MCF 10A (cell line): ENCODE results near the gene ARHGEF33. TPM values are rescaled to one million over a fixed set of nuclear protein-coding genes. Genes with fewer than 3 reads are reported as not detected.

Experiments
- BruUV-seq: library from RNA; stranded (reverse); fragments of 400-500 nt; replicated peaks from 2 replicates; lab custom pipeline; 2021; lab: Mats Ljungman, UMichigan
- CTCF ChIA-PET: fragments of 300-600 bp; sonication (Branson Sonifier 250); formaldehyde crosslinking; extraction: SDS; loops from one replicate; lab custom pipeline; 2021; ENCODE audit warnings: antibody characterized with exemption, inconsistent platforms; lab: Yijun Ruan, JAX
- POLR2A ChIA-PET: fragments of 300-600, 350-650 bp; sonication (Branson Sonifier 250); formaldehyde crosslinking; extraction: SDS; loops from one replicate; lab custom pipeline; 2020; ENCODE audit warnings: antibody characterized with exemption, inconsistent platforms; lab: Yijun Ruan, JAX
- DNase-seq: peaks from one replicate; pipeline ENCODE4 v3.0.0-alpha.2; 2018; ENCODE audit not compliant: unreplicated experiment
- H3K27ac Mint-ChIP-seq: one replicate; pipeline ENCODE4 v1.8.0; 2022; ENCODE audit warnings: mild to moderate bottlenecking, low read depth, mixed read lengths; ENCODE audit not compliant: unreplicated experiment
- H3K27me3 Mint-ChIP-seq: one replicate; pipeline ENCODE4 v1.8.0; 2022; ENCODE audit warnings: mixed read lengths; ENCODE audit not compliant: insufficient read depth, unreplicated experiment
- H3K36me3 Mint-ChIP-seq: one replicate; pipeline ENCODE4 v1.8.0; 2022; ENCODE audit warnings: mild to moderate bottlenecking, moderate library complexity, mixed read lengths; ENCODE audit not compliant: insufficient read depth, unreplicated experiment
- H3K4me1 Mint-ChIP-seq: one replicate; pipeline ENCODE4 v1.8.0; 2022; ENCODE audit warnings: mixed read lengths; ENCODE audit not compliant: insufficient read depth, unreplicated experiment
- H3K4me3 Mint-ChIP-seq: one replicate; pipeline ENCODE4 v1.8.0; 2022; ENCODE audit warnings: mild to moderate bottlenecking, moderate library complexity, mixed read lengths; ENCODE audit not compliant: unreplicated experiment
- H3K9me3 Mint-ChIP-seq: one replicate; pipeline ENCODE4 v1.8.0; 2022; ENCODE audit warnings: mixed read lengths; ENCODE audit not compliant: unreplicated experiment
- CTCF ChIP-seq: fragments of 200-600 bp; IDR thresholded peaks from one replicate; pipeline ENCODE4 v1.8.0; 2022; ENCODE audit warnings: antibody characterized with exemption, mild to moderate bottlenecking; ENCODE audit not compliant: unreplicated experiment
- intact Hi-C: fragments of 100-400 bp; cut with micrococcal nuclease; formaldehyde crosslinking; loops from 2 replicates; pipeline ENCODE4 v1.14.1; 2022
- total RNA-seq: library from RNA; stranded (reverse); gene quantifications from 2 replicates; pipeline ENCODE4 v1.2.3, GENCODE V29; 2022

ARHGEF33 gene
- total RNA-seq, 1 experiment from 2014 or later: 0.07 TPM

- Mint-ChIP-seq H3K4me3 (no peak overlapping the region), H3K27me3 (no peaks in the 10 kb centered on the region), H3K36me3 (peaks cover 32% of the 10 kb centered on the region), H3K4me1 (peaks cover 3% of the 10 kb centered on the region), H3K9me3 (no peaks in the 10 kb centered on the region), H3K27ac (no peak overlapping the region)
- POLR2A ChIA-PET: no interaction called here
- intact Hi-C loops: no loop called here
- no TSS peak for BruUV-seq
- DNase-seq: no peak
- TF ChIP-seq CTCF: no peak
- CTCF ChIA-PET: no interaction called here
These were observed 124.2 kb downstream of the ARHGEF33 start for GRCh38 chr2:39013871-39014270.

- BruUV-seq: no TSS peak
- peaks cover 24% of the 10 kb centered on the region for H3K36me3 Mint-ChIP-seq
- H3K27me3 Mint-ChIP-seq: no peaks in the 10 kb centered on the region
- no peak overlapping the region for H3K4me3 Mint-ChIP-seq
- H3K4me1 Mint-ChIP-seq: no peaks in the 10 kb centered on the region
- intact Hi-C loops: no loop called here
- TF ChIP-seq CTCF: no peak
- POLR2A ChIA-PET: interaction anchor here (0.6 kb wide), 1 partner anchor 105 kb away, joined by 3 read pairs; the partner anchor contains the start of gene SOS1
- H3K9me3 Mint-ChIP-seq: no peaks in the 10 kb centered on the region
- no peak for DNase-seq
- no peak overlapping the region for H3K27ac Mint-ChIP-seq
- CTCF ChIA-PET: interaction anchor here (0.6 to 1.2 kb wide), 2 partner anchors 14 to 68 kb away, joined by 3 to 5 read pairs; no protein-coding TSS in a partner anchor
These were observed 125.7 kb downstream of the ARHGEF33 start for GRCh38 chr2:39015424-39015823.

- no peak for TF ChIP-seq CTCF
- intact Hi-C loops: no loop called here
- no TSS peak for BruUV-seq
- Mint-ChIP-seq H3K9me3 (no peaks in the 10 kb centered on the region), H3K36me3 (peaks cover 18% of the 10 kb centered on the region), H3K4me3 (no peak overlapping the region), H3K27me3 (no peaks in the 10 kb centered on the region), H3K4me1 (no peaks in the 10 kb centered on the region), H3K27ac (no peak overlapping the region)
- DNase-seq: no peak
- CTCF ChIA-PET: interaction anchor here (0.7 to 1.4 kb wide), 2 partner anchors 210 to 275 kb away, joined by 3 to 4 read pairs; no protein-coding TSS in a partner anchor
- POLR2A ChIA-PET: no interaction called here
These were observed 127.7 kb downstream of the ARHGEF33 start for GRCh38 chr2:39017334-39017733.

- Mint-ChIP-seq H3K36me3 (peaks cover 12% of the 10 kb centered on the region), H3K27me3 (no peaks in the 10 kb centered on the region), H3K9me3 (no peaks in the 10 kb centered on the region), H3K27ac (no peak overlapping the region), H3K4me3 (no peak overlapping the region), H3K4me1 (no peaks in the 10 kb centered on the region)
- no TSS peak for BruUV-seq
- POLR2A ChIA-PET: no interaction called here
- intact Hi-C loops: no loop called here
- no peak for DNase-seq
- CTCF ChIA-PET: no interaction called here
- TF ChIP-seq CTCF: no peak
These were observed 129.0 kb downstream of the ARHGEF33 start for GRCh38 chr2:39018638-39019037.
